ENCODE measurements around the gene PDLIM3.
"Not testable (repeated sequence)": the region's sequence is repeated elsewhere in the genome, so short reads cannot be mapped to it uniquely, and the experiment has no call there.

The PDLIM3 gene

GRCh38 chr4:185552254-185552653, 16.9 kb upstream of the PDLIM3 start:
- no peak for DNase-seq

DNA sequence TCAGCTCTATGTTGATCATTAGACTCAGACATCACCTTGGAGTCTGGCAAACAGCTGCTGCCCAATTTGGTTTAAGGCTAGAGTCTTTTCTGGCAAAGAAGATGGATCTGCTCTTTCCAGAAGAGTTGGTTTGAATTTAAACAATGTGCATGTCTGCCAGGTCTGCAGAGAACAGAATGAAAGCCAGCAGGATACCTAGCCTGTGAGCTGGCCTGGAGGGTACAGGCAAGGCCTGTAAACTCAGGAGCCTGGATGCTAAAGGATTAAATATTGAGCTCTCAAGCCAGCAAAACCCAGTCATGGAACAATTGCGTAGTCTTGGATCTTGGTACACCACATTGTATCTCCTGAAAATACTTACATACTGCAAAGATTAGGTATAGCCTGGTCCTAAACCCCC, 15.6 kb upstream of the PDLIM3 start:
- no peak for DNase-seq

DNA sequence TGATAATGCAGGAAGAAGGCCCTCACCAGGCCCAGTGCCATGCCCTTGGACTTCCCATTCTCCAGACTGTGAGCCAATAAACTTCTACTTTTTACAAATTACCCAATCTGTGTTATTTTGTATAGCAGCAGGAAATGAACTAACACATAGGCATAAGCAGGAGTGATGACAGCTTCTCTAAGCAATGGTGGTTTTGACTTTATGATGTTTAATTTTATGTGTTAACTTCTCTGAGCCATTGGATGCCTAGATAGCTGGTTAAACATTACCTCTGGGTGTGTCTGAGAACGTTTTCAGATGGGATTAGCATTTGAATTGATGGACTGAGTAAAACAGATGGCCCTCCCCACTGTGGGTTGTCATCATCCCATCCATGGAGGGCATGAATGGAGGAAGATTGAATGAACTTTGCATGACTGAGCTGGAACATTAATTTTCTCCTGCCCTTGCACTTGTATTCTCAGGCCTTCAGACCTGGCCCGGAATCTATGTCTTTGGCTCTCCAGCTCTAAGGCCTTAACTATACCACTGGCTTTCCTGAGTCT, 13.9 kb upstream of the PDLIM3 start:
- DNase-seq = no peak

DNA sequence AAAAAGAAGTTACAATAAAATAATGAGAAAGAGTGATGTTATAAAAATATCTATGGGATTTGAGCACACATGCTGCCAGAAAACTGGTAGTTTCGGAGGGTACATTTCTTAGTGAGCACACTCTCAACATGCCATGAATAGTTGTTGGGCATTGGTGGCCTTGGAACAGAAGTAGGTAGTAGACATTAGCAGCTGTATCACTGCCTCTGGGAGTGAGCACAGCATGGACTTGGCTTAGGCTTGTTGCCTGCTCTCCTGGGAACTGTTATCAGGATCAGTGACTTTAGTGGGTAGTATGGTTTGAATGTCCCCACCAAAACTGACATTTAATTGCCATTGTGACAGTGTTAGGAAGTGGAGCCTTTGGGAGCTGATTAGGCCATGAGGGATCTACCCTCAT, 13.3 kb upstream of the PDLIM3 start:
- DNase-seq = no peak

DNA sequence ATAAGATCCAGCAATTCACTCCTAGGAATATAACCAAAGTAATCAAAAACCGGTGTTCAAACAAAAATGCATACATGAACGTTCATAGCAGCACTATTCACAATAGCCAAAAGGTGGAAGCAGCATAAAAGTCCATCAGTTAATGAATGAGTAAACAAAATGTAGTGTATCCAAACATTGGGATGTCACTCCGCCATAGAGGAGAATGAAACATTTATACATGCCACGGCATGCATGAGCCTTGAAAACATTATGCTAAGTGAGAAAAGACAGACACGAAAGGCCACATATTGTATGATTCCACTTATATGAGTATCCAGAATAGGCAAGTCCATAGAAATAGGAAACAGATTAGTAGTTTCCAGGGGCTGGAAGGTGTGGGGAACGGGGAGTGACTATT, 11.0 kb upstream of the PDLIM3 start:
- DNase-seq = no peak

GRCh38 chr4:185542626-185543315, 7.5 kb upstream of the PDLIM3 start:
- DNase-seq = no peak

- DNase-seq = no peak
Observed at GRCh38 chr4:185541251-185541727, 6.0 kb upstream of the PDLIM3 start.

DNA sequence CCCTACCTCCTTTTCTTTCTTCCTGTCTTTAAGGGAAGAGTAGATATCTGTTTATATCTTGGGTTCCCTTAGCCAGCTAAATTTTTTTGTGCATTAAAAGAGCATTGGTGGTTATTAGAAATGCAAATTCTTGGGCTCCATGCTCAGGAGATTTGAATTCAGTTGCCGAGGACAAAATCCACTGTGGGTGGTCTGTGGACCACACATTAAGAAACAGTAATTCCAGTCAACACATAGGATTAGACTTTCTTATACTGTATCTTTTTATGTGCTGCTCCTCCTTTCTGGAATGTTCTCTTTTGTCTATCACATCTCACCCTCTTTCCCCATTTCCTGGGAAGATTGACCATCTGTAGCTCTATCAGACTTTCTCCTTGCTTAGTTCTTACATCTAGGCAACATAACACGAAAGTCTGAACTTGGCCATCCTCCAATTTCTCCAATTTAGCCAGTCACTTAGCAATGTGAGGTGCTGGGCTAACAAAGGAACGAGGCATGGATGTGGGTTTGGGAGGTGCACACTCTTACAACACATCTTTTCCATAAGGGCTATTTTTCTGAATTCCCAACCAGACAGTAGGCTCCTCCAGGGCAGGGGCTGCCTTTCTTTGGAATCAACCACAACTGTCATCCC, 5.3 kb upstream of the PDLIM3 start:
- no peak for DNase-seq

- DNase-seq = no peak
Observed at GRCh38 chr4:185540040-185540439, 4.7 kb upstream of the PDLIM3 start.

DNA sequence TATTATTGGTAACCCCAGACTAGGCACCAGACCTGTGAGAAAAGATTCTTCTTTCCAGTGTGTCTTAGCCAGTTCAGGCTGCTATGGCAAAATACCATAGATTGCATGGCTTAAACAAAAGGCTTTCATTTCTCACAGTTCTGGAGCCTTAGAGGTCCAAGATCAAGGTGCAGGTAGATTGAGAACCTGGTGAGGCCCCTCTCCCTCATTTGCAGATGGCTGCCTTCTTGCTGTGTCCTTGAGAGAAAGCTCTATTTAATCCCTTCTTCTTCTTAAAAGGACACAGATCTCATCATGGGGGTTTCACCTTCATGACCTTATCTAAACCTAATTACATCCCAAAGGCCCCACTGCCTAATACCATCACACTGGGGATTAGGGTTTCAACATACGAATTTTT, 3.5 kb upstream of the PDLIM3 start:
- DNase-seq = no peak

- no peak for DNase-seq
Observed at GRCh38 chr4:185536411-185536709, 1.1 kb upstream of the PDLIM3 start.

GRCh38 chr4:185535612-185536410, 504 bp upstream of the PDLIM3 start:
- no peak for DNase-seq

DNA sequence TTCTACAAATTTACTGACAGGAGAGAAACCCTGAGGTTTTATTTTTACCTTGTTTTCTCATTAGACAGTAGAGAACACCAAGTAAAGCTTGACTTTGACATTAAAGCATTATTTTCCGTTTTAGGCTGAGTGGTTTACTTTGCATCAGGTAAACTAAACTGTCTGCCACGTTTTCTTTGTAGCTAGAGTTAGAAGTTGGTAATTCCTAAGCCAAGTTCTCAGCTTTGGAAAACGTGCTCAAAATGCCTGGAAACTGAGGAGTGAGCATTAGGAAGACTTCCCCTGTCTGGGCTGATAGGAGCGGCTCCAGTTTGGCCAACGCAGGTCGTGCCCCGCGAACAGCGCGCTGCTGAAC, 819 bp downstream of the PDLIM3 start:
- DNase-seq = no peak

DNA sequence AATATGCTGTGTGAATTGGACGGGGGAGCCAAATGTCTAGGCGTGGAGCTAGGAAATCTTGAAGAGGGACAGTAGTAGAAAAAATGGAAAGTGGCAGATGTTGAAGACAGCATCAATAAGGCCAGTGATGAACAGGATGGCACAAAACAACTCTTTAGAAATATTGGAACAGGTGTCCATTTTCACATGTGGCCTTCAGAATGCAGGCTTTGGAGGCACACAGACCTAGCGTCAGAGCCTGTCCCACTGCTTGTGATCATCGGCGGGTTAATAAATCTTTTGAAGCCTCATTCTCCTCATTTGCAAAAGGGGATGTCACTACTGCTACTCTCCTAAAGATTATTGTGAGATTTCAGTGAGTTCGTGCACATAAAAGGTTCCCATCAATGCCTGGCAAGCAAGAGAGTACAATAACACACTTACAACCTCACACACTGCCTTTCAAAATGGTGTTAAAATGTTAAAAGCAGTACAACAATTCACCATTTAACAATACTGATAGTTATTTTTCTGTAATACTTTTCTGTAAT, 2.4 kb downstream of the PDLIM3 start:
- DNase-seq = no peak

DNA sequence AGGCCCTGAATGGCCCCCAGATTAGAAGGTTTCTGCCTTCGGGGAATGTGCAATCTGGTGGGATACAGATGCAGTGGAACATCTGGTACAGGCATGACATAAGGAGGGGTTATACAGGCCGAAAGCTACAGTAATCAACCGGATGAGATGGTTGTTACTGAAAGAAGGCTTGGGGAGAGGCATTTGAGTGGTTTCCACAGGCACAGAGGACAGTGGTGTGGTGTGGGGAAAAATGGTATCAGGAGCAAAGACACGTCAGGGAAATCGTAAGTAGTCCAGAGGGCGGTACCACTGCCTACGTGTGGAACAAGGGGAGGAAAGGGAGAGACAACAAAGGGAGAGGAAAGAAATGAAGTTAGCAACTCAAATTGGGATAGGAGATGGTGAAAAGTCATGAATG, 3.0 kb downstream of the PDLIM3 start:
- no peak for DNase-seq

DNA sequence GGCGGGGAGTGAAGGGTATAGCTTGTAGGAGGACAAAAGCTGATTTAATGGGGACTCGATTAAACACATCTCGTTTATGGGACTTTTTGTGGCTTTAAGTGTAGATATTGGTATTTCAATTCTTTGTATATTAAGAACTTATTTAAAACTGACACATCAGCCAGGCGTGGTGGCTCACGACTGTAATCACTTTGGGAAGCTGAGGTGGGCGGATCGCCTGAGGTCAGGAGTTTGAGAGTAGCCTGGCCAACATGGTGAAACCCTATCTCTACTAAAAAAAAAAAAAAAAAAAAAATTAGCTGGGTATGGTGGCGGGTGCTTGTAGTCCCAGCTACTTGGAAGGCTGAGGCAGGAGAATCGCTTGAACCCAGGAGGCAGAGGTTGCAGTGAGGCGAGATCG, 3.7 kb downstream of the PDLIM3 start:
- not testable (repeated sequence) for DNase-seq

- no peak for DNase-seq
Observed at GRCh38 chr4:185529413-185529812, 5.9 kb downstream of the PDLIM3 start.

- DNase-seq = no peak
Observed at GRCh38 chr4:185524888-185525863, 10.1 kb downstream of the PDLIM3 start.

- DNase-seq = no peak
Observed at GRCh38 chr4:185523862-185524261, 11.4 kb downstream of the PDLIM3 start.

DNA sequence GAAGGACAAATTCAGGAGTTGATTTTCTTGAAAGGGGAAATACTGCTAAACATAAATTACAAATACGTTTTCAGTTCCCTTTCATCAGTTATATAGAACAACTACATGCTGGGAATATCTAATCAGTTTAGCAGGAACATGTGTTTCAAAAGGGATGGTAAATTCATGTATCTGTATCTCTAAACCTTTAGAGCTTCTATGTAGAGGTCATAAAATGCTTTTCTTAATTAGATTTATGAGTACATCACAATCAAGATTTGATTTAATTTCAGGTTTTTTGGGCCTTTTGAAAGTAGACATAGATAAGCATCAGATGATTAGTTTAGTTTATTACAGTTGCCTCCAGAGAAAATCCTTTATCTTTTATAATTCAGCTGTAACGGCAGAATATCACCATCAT, 12.9 kb downstream of the PDLIM3 start:
- DNase-seq = no peak

GRCh38 chr4:185520119-185520518, 15.2 kb downstream of the PDLIM3 start:
- DNase-seq = no peak

DNA sequence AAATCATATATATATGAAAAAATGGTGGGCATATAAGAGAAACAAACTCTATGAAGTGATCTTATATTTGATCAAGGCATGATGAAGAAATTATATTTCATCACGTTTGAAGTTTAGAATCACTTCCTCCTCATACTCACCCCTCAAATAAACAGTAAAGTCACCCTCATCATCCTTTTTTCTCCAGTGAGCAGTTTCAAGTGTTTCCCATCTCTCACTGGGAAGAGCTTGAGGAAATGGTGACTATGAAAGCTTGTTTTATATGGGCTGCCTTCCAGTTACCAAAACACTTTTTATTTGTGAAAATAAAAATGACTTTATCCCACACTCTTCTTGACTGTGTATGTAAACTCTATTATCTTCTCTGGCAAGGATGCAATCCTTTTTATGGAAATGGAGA, 16.8 kb downstream of the PDLIM3 start:
- no peak for DNase-seq

DNA sequence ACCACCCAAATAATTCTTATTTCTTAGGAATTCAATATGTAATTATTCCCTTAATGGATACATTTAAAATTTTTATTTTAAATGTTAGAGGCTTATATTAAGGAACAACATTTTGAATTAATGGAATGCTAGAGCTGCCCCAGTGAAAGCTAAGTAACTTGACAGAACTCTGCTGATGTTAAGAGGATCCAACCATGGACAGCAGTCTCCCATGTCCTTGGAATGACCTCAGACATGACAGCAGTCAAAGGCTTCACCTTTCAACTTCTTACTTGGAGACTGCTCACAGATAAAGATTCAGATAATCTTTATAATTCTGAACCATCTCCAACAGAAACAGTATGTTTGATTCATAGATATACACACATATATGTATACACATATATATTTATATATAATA, 17.2 kb downstream of the PDLIM3 start:
- DNase-seq = no peak

All from NCI-H1436 (cell line).